A673 (cell line): ENCODE results near the gene NMNAT3.

Source experiments
- CTCF ChIP-seq: fragments of 300-800, 200-600 bp; sonication (generic); conservative IDR thresholded peaks from 2 replicates; pipeline ENCODE4 v1.5.1; 2017; ENCODE audit warnings: low read depth, mild to moderate bottlenecking, antibody characterized with exemption, low read length, moderate library complexity, mixed read lengths
- EZH2 ChIP-seq: fragments of 200-600 bp; sonication (generic); IDR thresholded peaks from 2 replicates; pipeline ENCODE4 v1.6.1; 2017; ENCODE audit warnings: borderline replicate concordance, low read depth, mild to moderate bottlenecking, mixed read lengths, antibody characterized with exemption, low read length; ENCODE audit not compliant: poor library complexity, severe bottlenecking

DNA sequence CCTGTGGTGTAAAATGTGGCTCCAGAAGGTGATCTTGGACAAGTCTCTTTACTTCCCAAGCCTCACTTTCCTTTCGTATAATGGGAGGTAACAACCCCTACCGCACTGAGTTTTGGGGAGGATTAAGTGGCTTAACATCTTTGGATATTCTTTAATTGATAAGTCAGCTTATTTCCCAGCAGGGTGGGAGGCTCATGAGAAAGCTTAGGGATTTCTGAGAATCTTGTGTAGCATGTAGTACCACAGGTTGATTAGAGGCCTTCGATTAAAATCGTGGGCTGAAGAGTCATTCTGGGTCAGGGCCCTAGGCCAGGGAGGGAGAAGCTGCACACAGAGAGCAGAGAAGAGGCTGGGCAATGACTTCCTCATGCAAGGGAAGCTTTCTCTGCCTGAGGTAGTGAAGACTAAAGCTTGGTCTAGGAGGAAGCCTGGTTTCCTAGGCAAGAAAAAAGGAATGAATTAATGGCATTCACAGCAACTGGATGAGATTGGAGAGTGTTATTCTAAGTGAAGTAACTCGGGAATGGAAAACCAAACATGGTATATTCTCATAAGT, 1.5 kb upstream of the NMNAT3 start:
- no peak for TF ChIP-seq CTCF
- no peak for TF ChIP-seq EZH2
